ENCODE results near the gene CLCF1.

The CLCF1 gene

DNA sequence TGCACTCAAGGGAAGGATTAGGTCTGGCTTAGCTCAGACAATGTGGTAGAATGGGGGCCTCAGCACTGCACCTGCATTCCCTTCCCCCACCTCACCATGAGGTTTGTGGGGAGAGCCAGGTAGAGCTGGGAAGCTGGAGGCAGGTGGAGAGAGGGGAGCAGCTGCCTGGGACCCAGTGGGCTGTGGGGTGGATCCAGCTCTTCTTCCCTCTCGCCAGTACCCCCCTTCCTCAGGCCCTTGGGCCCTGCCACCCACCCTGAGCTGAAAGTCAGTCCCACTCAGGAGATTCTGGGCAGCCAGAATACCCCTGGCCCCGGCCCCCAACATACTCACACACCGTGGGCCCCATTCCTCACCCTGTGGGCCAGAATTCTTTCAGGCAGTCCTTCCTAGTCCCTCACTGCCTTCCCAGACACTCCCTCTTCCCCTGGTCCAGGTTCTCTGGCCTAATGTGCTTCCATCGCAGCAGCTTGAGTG, 17.0 kb downstream of the CLCF1 start:
- DNase-seq (ENCODE audit: low read depth) = no peak

- DNase-seq (ENCODE audit: low read depth) = no peak
These were observed 17.5 kb downstream of the CLCF1 start for GRCh38 chr11:67355794-67356386.

GRCh38 chr11:67355023-67355793, 18.2 kb downstream of the CLCF1 start:
- DNase-seq (ENCODE audit: low read depth) = no peak

DNA sequence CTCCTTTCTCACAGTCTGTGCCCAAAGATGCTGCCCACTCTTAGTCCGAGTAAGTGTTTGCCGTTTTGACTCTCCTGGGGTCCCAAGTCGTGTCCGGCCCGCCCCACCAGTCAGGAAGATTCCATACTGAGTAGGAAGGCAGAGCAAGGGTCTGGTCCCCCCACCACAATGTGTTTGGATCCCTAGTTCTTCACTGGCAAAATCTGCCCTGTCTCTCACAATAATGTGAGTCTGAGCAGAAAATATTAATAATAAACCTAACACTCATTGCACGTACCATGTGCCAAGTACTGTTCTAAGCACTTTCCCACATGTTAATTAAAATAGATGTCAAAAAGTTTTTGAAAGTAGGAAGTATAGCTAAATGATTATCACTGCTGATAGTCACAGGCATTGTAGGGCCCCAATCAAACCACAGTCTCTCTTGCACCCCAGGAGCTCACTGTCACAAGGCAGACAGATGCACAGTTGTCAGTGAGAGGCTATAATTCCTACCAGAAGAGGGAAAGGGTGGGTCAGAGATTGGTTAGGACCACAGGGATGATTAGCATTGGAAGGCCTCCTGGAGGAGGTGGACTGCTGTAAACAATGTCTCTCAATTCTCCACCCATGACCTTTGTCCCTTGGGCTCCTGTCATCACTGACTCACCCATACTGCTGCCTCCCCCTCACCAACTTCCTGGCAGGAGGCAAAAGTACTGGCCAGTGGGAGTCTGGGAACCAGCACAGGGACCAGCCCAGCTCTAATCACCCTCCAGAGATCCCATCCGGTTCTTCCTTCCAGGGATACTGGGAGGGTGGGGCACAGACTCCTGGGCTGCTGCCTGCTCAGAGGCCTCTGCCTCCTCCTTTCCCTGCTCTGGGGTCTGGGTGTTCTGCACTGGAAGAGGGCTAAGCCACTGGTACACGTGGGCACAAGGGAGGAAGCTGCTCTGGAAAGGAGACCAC, 19.0 kb downstream of the CLCF1 start:
- DNase-seq (ENCODE audit: low read depth) = peak; percentile 86

- peak; percentile 91 for DNase-seq (ENCODE audit: low read depth)
These were observed 19.9 kb downstream of the CLCF1 start, which contains the start of gene POLD4 for GRCh38 chr11:67353317-67354074. Gene POLD4, minus strand, starts transcription at chr11:67353546. Its CDS starts 147 bp downstream, at chr11:67353399.

- no peak for DNase-seq (ENCODE audit: low read depth)
These were observed 20.7 kb downstream of the CLCF1 start for GRCh38 chr11:67352546-67353316.

GRCh38 chr11:67351275-67352005, 22.0 kb downstream of the CLCF1 start:
- DNase-seq (ENCODE audit: low read depth) = peak; percentile 77

DNA sequence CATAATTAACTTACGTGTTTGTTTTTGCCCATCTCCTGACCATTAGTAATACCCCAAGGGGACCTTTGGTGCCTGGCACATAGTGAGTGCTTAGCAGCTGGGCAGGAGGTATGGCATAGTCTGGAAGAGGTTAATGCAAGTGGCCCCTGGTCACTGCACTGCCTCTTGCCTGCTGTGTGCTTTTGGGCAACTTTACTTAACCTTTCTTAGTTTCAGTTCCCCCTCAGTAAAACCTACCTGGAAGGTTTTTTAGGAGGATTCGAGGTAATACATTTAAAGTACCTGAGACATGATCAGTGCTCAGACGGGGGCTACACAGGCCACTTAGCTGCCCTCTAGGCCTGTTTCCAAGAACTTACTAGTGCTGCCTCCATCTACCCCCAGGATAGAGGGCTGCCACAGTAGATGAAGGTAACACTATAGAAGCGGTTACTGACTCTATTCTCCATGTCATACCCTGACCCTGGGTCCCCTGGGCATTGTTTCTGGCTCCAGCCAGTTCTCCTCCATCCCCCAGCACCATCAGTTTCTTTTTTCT, 23.4 kb downstream of the CLCF1 start:
- no peak for DNase-seq (ENCODE audit: low read depth)

DNA sequence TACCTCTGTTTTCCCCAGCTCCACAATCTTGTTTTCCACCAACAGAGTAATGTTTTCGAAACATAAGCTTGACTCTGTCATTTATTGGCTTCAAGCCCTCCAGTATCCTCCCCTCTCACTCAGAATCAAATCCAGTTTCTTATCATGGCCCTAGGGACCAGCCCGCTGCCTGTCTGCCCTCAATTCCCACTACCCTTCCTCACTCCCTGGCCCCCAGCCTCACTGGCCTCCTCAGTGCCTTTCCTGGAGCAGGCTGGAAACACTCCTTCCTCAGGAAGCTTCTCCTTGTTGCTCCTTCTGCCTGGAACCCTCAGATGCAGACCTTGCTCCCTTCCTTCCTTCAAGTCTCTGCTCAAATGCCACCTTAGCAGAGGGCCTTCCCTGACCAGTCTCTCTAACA, 23.9 kb downstream of the CLCF1 start:
- DNase-seq (ENCODE audit: low read depth) = no peak

- DNase-seq (ENCODE audit: low read depth) = no peak
These were observed 24.4 kb downstream of the CLCF1 start for GRCh38 chr11:67349036-67349435.

GRCh38 chr11:67347964-67348749, 25.2 kb downstream of the CLCF1 start:
- DNase-seq (ENCODE audit: low read depth) = no peak

DNA sequence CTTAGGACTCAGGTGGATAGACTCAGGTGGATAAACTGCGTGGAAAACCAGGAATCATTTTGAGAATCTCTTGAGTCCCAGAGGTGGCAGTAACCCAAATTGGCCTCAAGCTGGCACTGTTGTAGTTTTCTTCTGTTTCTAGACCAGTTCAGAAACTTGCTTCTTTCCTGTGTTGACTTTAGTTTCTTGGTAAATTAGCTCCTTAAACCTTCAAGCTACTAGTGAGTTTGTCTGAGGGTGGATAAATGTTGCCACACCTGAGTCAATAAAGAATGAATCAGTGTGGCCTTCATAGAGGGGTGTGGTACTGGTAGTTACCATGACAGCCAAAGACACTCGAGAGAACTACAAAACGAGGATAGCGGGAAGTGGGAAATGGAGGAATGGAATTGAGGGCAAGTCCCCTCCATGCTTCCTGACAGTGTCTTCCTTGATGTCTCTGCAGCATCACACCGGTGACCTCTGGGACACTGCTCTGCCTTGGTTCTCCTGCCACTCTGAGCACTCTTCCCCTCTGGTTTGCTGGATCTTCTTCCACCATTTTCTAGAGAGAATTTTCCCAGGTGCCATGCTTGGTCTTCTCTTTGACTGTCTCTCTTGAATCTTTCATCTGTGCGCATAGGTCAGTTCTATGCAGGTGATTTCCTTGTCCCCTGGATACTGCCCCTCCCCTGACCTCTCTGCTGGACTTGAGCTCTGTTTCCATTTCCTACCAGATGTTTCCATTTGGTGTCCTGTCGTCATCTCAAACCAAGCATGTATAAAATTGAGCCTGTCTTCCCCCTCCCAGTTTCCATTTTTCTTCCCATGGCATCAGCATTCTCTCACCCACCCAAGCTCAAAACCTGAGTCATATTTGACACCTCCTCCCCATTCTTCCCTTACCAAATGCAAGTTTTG, 27.2 kb downstream of the CLCF1 start:
- peak; percentile 54 for DNase-seq (ENCODE audit: low read depth)

DNA sequence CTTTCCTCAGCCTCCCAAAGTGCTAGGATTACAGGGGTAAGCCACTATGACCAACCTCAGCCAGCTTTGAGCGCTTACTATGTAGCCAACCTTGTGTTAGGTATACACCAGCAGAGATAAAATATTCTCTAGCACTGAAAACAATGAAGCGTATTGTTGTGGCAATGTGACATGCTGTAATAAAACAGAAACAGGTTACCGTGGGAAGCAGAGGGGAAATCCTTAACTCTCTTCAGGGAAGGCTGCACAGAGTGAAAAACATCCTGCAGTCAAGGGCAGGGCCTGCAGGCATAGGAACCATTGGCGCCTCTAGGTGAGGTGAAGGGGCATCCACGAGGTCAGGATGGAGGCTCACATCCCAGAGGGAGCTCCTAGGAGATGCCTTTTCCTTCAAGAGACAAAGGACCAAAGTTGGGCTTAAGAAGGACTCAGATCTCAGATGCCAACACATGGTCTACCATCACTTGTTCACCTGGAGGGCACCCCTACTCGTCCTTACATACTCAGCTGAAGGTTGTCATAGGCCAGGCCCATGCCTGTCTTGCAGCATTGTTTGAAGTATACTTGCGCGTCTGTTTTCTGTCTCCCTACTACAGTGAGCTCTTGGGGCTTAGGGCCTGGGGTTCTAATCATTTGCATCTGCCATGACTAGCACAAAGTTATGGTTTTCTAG, 28.0 kb downstream of the CLCF1 start:
- no peak for DNase-seq (ENCODE audit: low read depth)

- DNase-seq (ENCODE audit: low read depth) = no peak
These were observed 29.1 kb downstream of the CLCF1 start for GRCh38 chr11:67344264-67344663.

GRCh38 chr11:67337257-67337656, 36.1 kb downstream of the CLCF1 start:
- DNase-seq (ENCODE audit: low read depth) = no peak

- DNase-seq (ENCODE audit: low read depth) = no peak
These were observed 41.2 kb downstream of the CLCF1 start for GRCh38 chr11:67332081-67332691.

DNA sequence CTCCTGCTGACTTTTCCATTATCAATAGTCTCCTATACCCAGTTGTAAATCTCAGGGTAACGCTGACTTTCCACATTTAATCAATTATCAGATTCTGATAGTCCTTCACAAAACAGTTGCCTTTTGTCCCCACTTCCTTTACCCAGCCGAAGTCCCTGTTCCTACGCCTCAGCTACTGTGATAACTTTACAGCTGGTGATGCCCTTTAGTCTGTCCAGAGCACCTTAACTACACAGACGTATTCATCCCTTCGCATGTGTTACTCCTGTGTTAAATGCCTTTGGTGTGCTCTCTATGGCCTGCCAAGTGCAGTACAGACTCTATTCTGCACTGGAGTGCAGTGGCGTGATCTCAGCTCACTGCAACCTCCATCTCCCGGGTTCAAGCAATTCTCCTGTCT, 49.9 kb downstream of the CLCF1 start:
- DNase-seq (ENCODE audit: low read depth) = no peak
